GM12872 (cell line): ENCODE data around the gene GALNT1.

ENCODE experiments used
- CTCF ChIP-seq: IDR thresholded peaks from 3 replicates; pipeline ENCODE4 v1.5.1; 2011; ENCODE audit warnings: low read depth, mild to moderate bottlenecking, low read length, moderate library complexity; ENCODE audit not compliant: insufficient read depth

The GALNT1 gene

GRCh38 chr18:35577045-35577848 is 4.3 kb upstream of the GALNT1 start:
- TF ChIP-seq CTCF: no peak

- no peak for TF ChIP-seq CTCF
Measured at GRCh38 chr18:35578481-35578880, 3.1 kb upstream of the GALNT1 start.

- TF ChIP-seq CTCF: no peak
Measured at GRCh38 chr18:35578936-35579335, 2.6 kb upstream of the GALNT1 start.

- TF ChIP-seq CTCF: no peak
Measured at GRCh38 chr18:35580701-35581539, 620 bp upstream of the GALNT1 start.

GRCh38 chr18:35581898-35582641 is 530 bp downstream of the GALNT1 start:
- TF ChIP-seq CTCF: no peak

- no peak for TF ChIP-seq CTCF
Measured at GRCh38 chr18:35582899-35583558, 1.5 kb downstream of the GALNT1 start.
